Thyroid gland (tissue), 4 donors: Measurements from ENCODE around the gene SLC1A5. TPM values are rescaled to one million over a fixed set of nuclear protein-coding genes. Genes with fewer than 3 reads are reported as not detected.

ENCODE experiments used
- DNase-seq, 2 donors: peaks; one replicate each; pipeline ENCODE4 v3.0.0-alpha.2; 2019
- H3K27ac ChIP-seq, 3 donors: fragments of 200-600 bp; sonication (generic); 1 replicate in 2 of 3; 2 replicates in 1 of 3; pipeline ENCODE4 v1.5.1; 2016 to 2019; ENCODE audit warnings: mild to moderate bottlenecking in 1 of 3, moderate library complexity in 1 of 3
- H3K27me3 ChIP-seq: fragments of 200-600 bp; sonication (generic); one replicate; pipeline ENCODE4 v1.5.1; 2019
- H3K36me3 ChIP-seq, 2 donors: fragments of 200-600 bp; sonication (generic); one replicate each; pipeline ENCODE4 v1.5.1; 2016 to 2019
- H3K4me1 ChIP-seq, 2 donors: fragments of 200-600 bp; sonication (generic); one replicate each; pipeline ENCODE4 v1.5.1; 2017 to 2019
- H3K4me3 ChIP-seq, 3 donors: fragments of 200-600 bp; sonication (generic); replicated peaks in 1 of 3; 1 replicate in 2 of 3; 2 replicates in 1 of 3; pipeline ENCODE4 v1.5.1; 2016; ENCODE audit warnings: mild to moderate bottlenecking in 1 of 3
- H3K9me3 ChIP-seq: fragments of 200-600 bp; sonication (generic); one replicate; pipeline ENCODE4 v1.5.1; 2017
- CTCF ChIP-seq, 6 experiments: fragments of 200-600 bp in 3 of 6; fragments of 450-650 bp in 3 of 6; sonication (generic) in 3 of 6; IDR thresholded peaks; one replicate each; pipeline ENCODE4 v1.5.1; 2016 to 2019; ENCODE audit warnings: antibody characterized with exemption in 6 of 6, mild to moderate bottlenecking in 2 of 6, inconsistent platforms in 1 of 6, moderate library complexity in 1 of 6
- POLR2A ChIP-seq, 2 donors: fragments of 450-650 bp; IDR thresholded peaks; one replicate each; pipeline ENCODE4 v1.6.1; 2017; ENCODE audit warnings: antibody characterized with exemption in 2 of 2, mild to moderate bottlenecking in 2 of 2, moderate library complexity in 1 of 2
- WGBS, 2 donors: methylation state at CpG; one replicate each; pipeline ENCODE4 v1.1.5; 2017; 5-methylcytosine and 5-hydroxymethylcytosine counted together
- intact Hi-C: fragments of 100-400 bp; cut with DNase I; formaldehyde crosslinking; loops from one replicate; pipeline ENCODE4 v1.15.1; 2023
- small RNA-seq: library from RNA; depleted of rRNA; stranded (forward); fragments of <200 nt; gene quantifications from one replicate; pipeline ENCODE3, GENCODE V24; 2016
- total RNA-seq, 4 donors: library from RNA; depleted of rRNA; stranded (reverse); fragments of >200 nt; gene quantifications; one replicate each; pipeline ENCODE4 v1.2.3, GENCODE V29; 2016

SLC1A5 gene
- total RNA-seq, 4 donors from 2014 or later: 9.3 to 18.5 (median 11.8) TPM

- peaks cover 73 to 84% of the 10 kb centered on the region in 2 donors for H3K36me3 ChIP-seq
- no peak overlapping the region for H3K4me3 ChIP-seq
- intact Hi-C loops: no loop called here
- H3K27ac ChIP-seq: no peak overlapping the region
- no peaks in the 10 kb centered on the region for H3K4me1 ChIP-seq
- no peak for DNase-seq
- 93 to 96% methylated on average over 14 to 26 of the region's 26 CpGs for WGBS, 2 donors
- no peaks in the 10 kb centered on the region for H3K9me3 ChIP-seq
- no peak for TF ChIP-seq CTCF (IDR thresholded peaks at IDR 0.05)
- TF ChIP-seq POLR2A (IDR thresholded peaks at IDR 0.05): no peak
- no peaks in the 10 kb centered on the region for H3K27me3 ChIP-seq
Measured at GRCh38 chr19:46725036-46725820, 63.2 kb downstream of the SLC1A5 start.

Small RNA genes within 50 kb of the gene (small RNA-seq; reads per million reads assigned to genes)
- gene AC008622.3 (not detected), gene HNRNPMP2 (not detected), gene RF00019 (not detected)

Other genes starting within 250 kb of the SLC1A5 start
- gene CALM3, start 187.3 kb downstream of the SLC1A5 start, total RNA-seq: 100 to 1,000 TPM; 108 to 190 (median 155) TPM
- 10 to 100 TPM in 2 of 4 donors, 1 to 10 TPM in 2; 9.0 to 21.9 (median 12.7) TPM for gene PTGIR, start 163.5 kb downstream of the SLC1A5 start, total RNA-seq
- not detected for gene GNG8, start 152.4 kb downstream of the SLC1A5 start, total RNA-seq
- gene DACT3, start 127.4 kb downstream of the SLC1A5 start, total RNA-seq: 1 to 10 TPM; 1.7 to 3.2 (median 2.7) TPM
- 10 to 100 TPM; 23.7 to 40.7 (median 32.7) TPM for gene PRKD2, start 71.5 kb downstream of the SLC1A5 start, total RNA-seq
- gene FKRP, start 42.5 kb downstream of the SLC1A5 start, total RNA-seq: 10 to 100 TPM; 20.1 to 40.1 (median 23.1) TPM
- 10 to 100 TPM; 54.1 to 73.4 (median 67.7) TPM for gene STRN4, start 42.1 kb downstream of the SLC1A5 start, total RNA-seq
- 10 to 100 TPM; 29.8 to 98.4 (median 64.1) TPM for gene AP2S1, start 62.3 kb upstream of the SLC1A5 start, total RNA-seq
- gene ARHGAP35, start 72.4 kb upstream of the SLC1A5 start, total RNA-seq: 10 to 100 TPM; 51.2 to 82.9 (median 67.0) TPM
- under 1 TPM in 2 of 4 donors, not detected in 2; 0.56 to 0.71 TPM for gene NPAS1, start 231.2 kb upstream of the SLC1A5 start, total RNA-seq